Transverse colon (tissue), 4 donors: ENCODE results near the gene TXNRD1. TPM values are rescaled to one million over a fixed set of nuclear protein-coding genes. Genes with fewer than 3 reads are reported as not detected.
A peak's percentile ranks its signal among the peaks of the same experiment; 100 is the strongest.

Source experiments
- DNase-seq: peaks from one replicate; pipeline ENCODE4 v3.0.0-alpha.2; 2019
- H3K27ac ChIP-seq, 4 donors: fragments of 200-600 bp; sonication (generic); 2 replicates each; pipeline ENCODE4 v1.5.1; 2016 to 2018; ENCODE audit warnings: inconsistent platforms in 4 of 4
- H3K27me3 ChIP-seq: fragments of 200-600 bp; sonication (generic); 2 replicates; pipeline ENCODE4 v1.5.1; 2017; ENCODE audit warnings: inconsistent platforms
- H3K36me3 ChIP-seq, 4 donors: fragments of 200-600 bp; sonication (generic); 2 replicates each; pipeline ENCODE4 v1.5.1; 2017 to 2019; ENCODE audit warnings: inconsistent platforms in 4 of 4
- H3K4me1 ChIP-seq, 4 donors: fragments of 200-600 bp; sonication (generic); 2 replicates each; pipeline ENCODE4 v1.5.1; 2017 to 2020; ENCODE audit warnings: inconsistent platforms in 4 of 4
- H3K4me3 ChIP-seq, 4 donors: fragments of 200-600 bp; sonication (generic); 1 replicate in 1 of 4; 2 replicates in 3 of 4; pipeline versions ENCODE4 v1.5.1 to v1.6.1; 2017 to 2019; ENCODE audit warnings: inconsistent platforms in 4 of 4
- H3K9me3 ChIP-seq, 2 donors: fragments of 200-600 bp; sonication (generic); 2 replicates each; pipeline ENCODE4 v1.5.1; 2017 to 2019; ENCODE audit warnings: inconsistent platforms in 2 of 2
- CTCF ChIP-seq, 5 experiments: fragments of 200-600 bp in 3 of 5; fragments of 450-650 bp in 2 of 5; sonication (generic) in 3 of 5; IDR thresholded peaks; 1 replicate in 2 of 5; 2 replicates in 3 of 5; pipeline ENCODE4 v1.5.1; 2016 to 2017; ENCODE audit warnings: antibody characterized with exemption in 5 of 5, inconsistent platforms in 3 of 5, mild to moderate bottlenecking in 2 of 5, moderate library complexity in 1 of 5
- EP300 ChIP-seq: sonication (generic); formaldehyde crosslinking; IDR thresholded peaks from one replicate; pipeline ENCODE4 v1.6.1; 2017; ENCODE audit warnings: antibody characterized with exemption, low read depth
- POLR2A ChIP-seq: fragments of 450-650 bp; IDR thresholded peaks from one replicate; pipeline ENCODE4 v1.6.1; 2016; ENCODE audit warnings: antibody characterized with exemption, mild to moderate bottlenecking, moderate library complexity
- POLR2AphosphoS5 ChIP-seq, 3 donors: sonication (generic); formaldehyde crosslinking; IDR thresholded peaks; one replicate each; pipeline ENCODE4 v1.6.1; 2016; ENCODE audit warnings: antibody characterized with exemption in 3 of 3
- WGBS, 2 donors: methylation state at CpG; one replicate each; pipeline ENCODE4 v1.1.5; 2018; ENCODE audit warnings: low coverage in 1 of 2; 5-methylcytosine and 5-hydroxymethylcytosine counted together
- in situ Hi-C, 4 donors: fragments of 200-750 bp; cut with MboI; loops; one replicate each; pipeline versions ENCODE4 v1.15.0 to v1.15.1; 2017; ENCODE audit warnings: low sequenced_read_pairs in 3 of 4, low pct_ligation_motif_present in 1 of 4, low pct_unique_long_range_greater_than_20kb in 1 of 4
- intact Hi-C: fragments of 100-400 bp; cut with DNase I; formaldehyde crosslinking; loops from one replicate; pipeline ENCODE4 v1.15.1; 2023; ENCODE audit warnings: low total_unique reads
- total RNA-seq, 4 donors: library from RNA; depleted of rRNA; stranded (reverse); fragments of >200 nt; gene quantifications; one replicate each; pipeline ENCODE4 v1.1.0, GENCODE V29; 2016

The TXNRD1 gene
- total RNA-seq, 4 donors from 2014 or later = 72.9 to 127 (median 122) TPM

- Histone ChIP-seq H3K27ac (no peak overlapping the region), H3K4me3 (no peak overlapping the region), H3K9me3 (no peaks in the 10 kb centered on the region), H3K4me1 (peaks cover 0 to 17% (median 7%) of the 10 kb centered on the region in 4 donors), H3K36me3 (no peaks in the 10 kb centered on the region), H3K27me3 (no peaks in the 10 kb centered on the region)
- in situ Hi-C loops (loop anchor here in 1 of 4 donors (25.0 kb wide), 1 partner anchor 313 kb away; the partner anchor contains the start of gene TDG), intact Hi-C loops (no loop called here)
- TF ChIP-seq CTCF (IDR thresholded peaks at IDR 0.05) (no peak), POLR2AphosphoS5 (IDR thresholded peaks at IDR 0.05) (no peak)
- WGBS, 2 donors = 81 to 97% methylated on average over 2 to 4 of the region's 4 CpGs
- DNase-seq = no peak
Observed at GRCh38 chr12:104274811-104275210, 59.2 kb downstream of the TXNRD1 start.

GRCh38 chr12:104275689-104276088 is 60.1 kb downstream of the TXNRD1 start:
- 43 to 58% methylated on average over 4 to 5 of the region's 5 CpGs for WGBS, 2 donors
- DNase-seq = no peak
- in situ Hi-C loops (loop anchor here in 1 of 4 donors (25.0 kb wide), 1 partner anchor 313 kb away; the partner anchor contains the start of gene TDG), intact Hi-C loops (no loop called here)
- H3K4me1 ChIP-seq = peaks cover 0 to 17% (median 7%) of the 10 kb centered on the region in 4 donors
- peak overlapping the region in 3 of 4 donors; percentile 16 to 61 (median 25) for H3K27ac ChIP-seq
- no peak overlapping the region for H3K4me3 ChIP-seq
- TF ChIP-seq POLR2AphosphoS5 (IDR thresholded peaks at IDR 0.05) (no peak), POLR2A (no peak), CTCF (IDR thresholded peaks at IDR 0.05) (no peak), EP300 (no peak)
- no peaks in the 10 kb centered on the region for H3K9me3 ChIP-seq
- no peaks in the 10 kb centered on the region for H3K27me3 ChIP-seq
- H3K36me3 ChIP-seq = no peaks in the 10 kb centered on the region

DNA sequence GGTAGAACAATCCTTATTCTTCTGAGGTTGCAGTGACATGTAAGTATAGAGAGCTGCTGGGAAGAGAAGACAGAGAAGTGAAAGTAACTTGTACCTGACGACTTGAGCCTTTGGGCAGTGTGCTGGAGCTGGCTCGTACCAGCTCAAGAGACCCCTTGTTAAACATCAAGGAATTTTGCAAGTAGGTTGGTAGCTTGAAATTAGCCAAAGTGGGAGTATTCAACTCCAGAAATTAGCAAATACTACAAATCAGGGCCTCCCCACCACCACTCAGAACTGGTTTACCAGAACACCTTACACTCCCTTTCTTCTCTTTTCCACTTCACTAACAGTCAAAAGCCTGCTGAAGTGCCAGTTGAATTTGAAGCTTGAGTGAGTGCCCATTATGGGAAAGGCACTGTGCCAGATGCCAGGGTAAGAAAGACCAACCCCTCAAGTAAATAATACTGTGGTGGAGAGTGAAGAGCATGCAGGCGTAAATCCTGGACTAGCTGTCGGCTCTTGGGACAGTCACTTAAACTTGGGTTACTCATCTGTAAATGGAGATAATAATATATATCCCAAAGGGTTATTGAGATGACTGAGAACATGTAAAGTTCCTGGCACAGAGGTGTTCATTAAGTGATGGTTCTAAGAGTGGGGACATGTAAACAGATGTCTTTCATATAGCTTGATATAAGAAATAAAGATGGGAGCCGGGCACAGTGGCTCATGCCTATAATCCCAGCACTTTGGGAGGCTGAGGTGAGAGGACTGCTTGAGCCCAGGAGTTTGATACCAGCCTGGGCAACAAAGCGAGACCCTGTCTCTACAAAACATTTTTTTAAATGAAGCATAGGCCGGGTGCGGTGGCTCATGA is 60.9 kb downstream of the TXNRD1 start:
- in situ Hi-C loops = loop anchor here in 1 of 4 donors (25.0 kb wide), 1 partner anchor 314 kb away; the partner anchor contains the start of gene TDG
- Histone ChIP-seq H3K36me3 (no peaks in the 10 kb centered on the region), H3K4me3 (peak overlapping the region in 2 of 4 donors; percentile 9 to 16), H3K27me3 (no peaks in the 10 kb centered on the region), H3K27ac (peak overlapping the region; percentile 16 to 61 (median 41)), H3K4me1 (peaks cover 0 to 17% (median 7%) of the 10 kb centered on the region in 4 donors), H3K9me3 (no peaks in the 10 kb centered on the region)
- TF ChIP-seq POLR2A (no peak), EP300 (no peak), POLR2AphosphoS5 (IDR thresholded peaks at IDR 0.05) (no peak), CTCF (IDR thresholded peaks at IDR 0.05) (no peak)
- 42 to 65% methylated on average over 4 to 8 of the region's 8 CpGs for WGBS, 2 donors
- intact Hi-C loops = no loop called here
- no peak for DNase-seq

GRCh38 chr12:104279164-104279563 is 63.6 kb downstream of the TXNRD1 start:
- DNase-seq = no peak
- Histone ChIP-seq H3K4me1 (peaks cover 0 to 17% (median 7%) of the 10 kb centered on the region in 4 donors), H3K27me3 (no peaks in the 10 kb centered on the region), H3K4me3 (no peak overlapping the region), H3K36me3 (no peaks in the 10 kb centered on the region), H3K9me3 (no peaks in the 10 kb centered on the region), H3K27ac (no peak overlapping the region)
- intact Hi-C loops = no loop called here
- TF ChIP-seq EP300 (no peak), POLR2A (no peak), CTCF (IDR thresholded peaks at IDR 0.05) (no peak), POLR2AphosphoS5 (IDR thresholded peaks at IDR 0.05) (no peak)
- in situ Hi-C loops = loop anchor here in 1 of 4 donors (25.0 kb wide), 1 partner anchor 317 kb away; the partner anchor contains the start of gene TDG
